Measurements from ENCODE around the gene NDUFA1. TPM values are rescaled to one million over a fixed set of nuclear protein-coding genes. Genes with fewer than 3 reads are reported as not detected.
"Not testable (repeated sequence)": the region's sequence is repeated elsewhere in the genome, so short reads cannot be mapped to it uniquely, and the experiment has no call there.

NDUFA1 gene
- total RNA-seq, 1 experiment from 2014 or later: 181 TPM

DNA sequence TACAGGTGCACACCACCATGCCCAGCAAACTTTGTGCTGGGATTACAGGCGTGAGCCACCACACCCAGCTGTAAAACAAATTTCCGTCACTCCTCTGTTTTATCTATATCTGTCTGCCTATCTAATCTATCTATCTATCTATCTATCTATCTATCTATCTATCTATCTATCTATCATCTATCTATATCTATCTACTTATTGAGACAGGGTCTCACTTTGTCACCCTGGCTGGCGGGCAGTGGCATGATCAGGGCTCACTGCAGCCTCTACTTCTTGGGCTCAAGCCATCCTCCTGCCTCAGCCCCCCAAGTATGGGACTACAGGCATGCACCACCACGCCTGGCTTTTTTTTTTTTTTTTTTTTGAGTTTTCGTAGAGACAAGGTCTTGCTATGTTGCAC lies 44.7 kb downstream of the NDUFA1 start:
- no TSS peak for BruUV-seq (replicated peaks)
- Histone ChIP-seq H2AFZ (no peak overlapping the region), H3K27ac (no peak overlapping the region), H3K36me3 (ENCODE audit: low read depth) (no peaks in the 10 kb centered on the region), H4K20me1 (ENCODE audit: insufficient read depth) (no peaks in the 10 kb centered on the region), H3K79me2 (ENCODE audit: low read depth) (no peaks in the 10 kb centered on the region), H3K4me2 (no peak overlapping the region), H3F3A (ENCODE audit: insufficient read depth, low read depth) (no peaks in the 10 kb centered on the region), H3K9me2 (ENCODE audit: insufficient read depth) (no peaks in the 10 kb centered on the region), H3K9me3 (ENCODE audit: insufficient read depth, low read depth) (no peaks in the 10 kb centered on the region), H3K4me3 (no peak overlapping the region), H3K27me3 (ENCODE audit: insufficient read depth, low read depth) (no peaks in the 10 kb centered on the region), H3K4me1 (replicated peaks; ENCODE audit: insufficient read depth) (no peaks in the 10 kb centered on the region)
- DNase-seq: no peak
- no peak for TF ChIP-seq EZH2 (IDR thresholded peaks at IDR 0.05; ENCODE audit: low read depth)
- TF ChIP-seq, protein P1, sequence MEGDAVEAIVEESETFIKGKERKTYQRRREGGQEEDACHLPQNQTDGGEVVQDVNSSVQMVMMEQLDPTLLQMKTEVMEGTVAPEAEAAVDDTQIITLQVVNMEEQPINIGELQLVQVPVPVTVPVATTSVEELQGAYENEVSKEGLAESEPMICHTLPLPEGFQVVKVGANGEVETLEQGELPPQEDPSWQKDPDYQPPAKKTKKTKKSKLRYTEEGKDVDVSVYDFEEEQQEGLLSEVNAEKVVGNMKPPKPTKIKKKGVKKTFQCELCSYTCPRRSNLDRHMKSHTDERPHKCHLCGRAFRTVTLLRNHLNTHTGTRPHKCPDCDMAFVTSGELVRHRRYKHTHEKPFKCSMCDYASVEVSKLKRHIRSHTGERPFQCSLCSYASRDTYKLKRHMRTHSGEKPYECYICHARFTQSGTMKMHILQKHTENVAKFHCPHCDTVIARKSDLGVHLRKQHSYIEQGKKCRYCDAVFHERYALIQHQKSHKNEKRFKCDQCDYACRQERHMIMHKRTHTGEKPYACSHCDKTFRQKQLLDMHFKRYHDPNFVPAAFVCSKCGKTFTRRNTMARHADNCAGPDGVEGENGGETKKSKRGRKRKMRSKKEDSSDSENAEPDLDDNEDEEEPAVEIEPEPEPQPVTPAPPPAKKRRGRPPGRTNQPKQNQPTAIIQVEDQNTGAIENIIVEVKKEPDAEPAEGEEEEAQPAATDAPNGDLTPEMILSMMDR (conservative IDR thresholded peaks at IDR 0.05): no peak
- intact Hi-C loops (cut with micrococcal nuclease; ENCODE audit: unreplicated experiment): no loop called here
- CTCF ChIA-PET: no interaction called here
- POLR2A ChIA-PET (ENCODE audit: unreplicated experiment): no interaction called here

DNA sequence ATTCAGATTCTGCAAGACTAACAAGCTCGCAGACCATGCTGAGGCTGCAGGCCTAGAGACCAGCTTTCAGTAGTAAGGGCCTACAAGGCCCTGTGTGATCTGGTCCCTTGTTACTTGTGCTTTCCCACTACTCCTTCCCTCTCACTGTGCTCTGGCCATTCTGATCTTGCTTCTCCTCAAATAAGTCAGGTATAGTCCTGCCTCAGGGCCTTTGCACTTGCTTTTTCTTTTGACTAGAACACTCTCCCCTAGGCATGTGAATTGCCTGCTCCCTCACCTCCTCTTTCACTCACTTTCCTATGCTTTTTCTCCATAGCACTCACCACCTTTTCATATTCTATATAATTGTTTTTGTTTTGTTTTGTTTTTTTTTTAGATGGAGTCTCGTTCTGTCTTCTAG lies 46.2 kb downstream of the NDUFA1 start:
- Histone ChIP-seq H3K27me3 (ENCODE audit: insufficient read depth, low read depth) (no peaks in the 10 kb centered on the region), H3K36me3 (ENCODE audit: low read depth) (no peaks in the 10 kb centered on the region), H3K27ac (no peak overlapping the region), H4K20me1 (ENCODE audit: insufficient read depth) (no peaks in the 10 kb centered on the region), H3F3A (ENCODE audit: insufficient read depth, low read depth) (no peaks in the 10 kb centered on the region), H3K4me3 (no peak overlapping the region), H3K9me2 (ENCODE audit: insufficient read depth) (no peaks in the 10 kb centered on the region), H3K4me2 (no peak overlapping the region), H3K4me1 (replicated peaks; ENCODE audit: insufficient read depth) (no peaks in the 10 kb centered on the region), H3K79me2 (ENCODE audit: low read depth) (no peaks in the 10 kb centered on the region), H3K9me3 (ENCODE audit: insufficient read depth, low read depth) (no peaks in the 10 kb centered on the region), H2AFZ (no peak overlapping the region)
- BruUV-seq (replicated peaks): no TSS peak
- ChIA-PET POLR2A (ENCODE audit: unreplicated experiment) (interaction anchor here (0.8 kb wide), 1 partner anchor 1344 kb away, joined by 5 read pairs; no protein-coding TSS in a partner anchor), CTCF (no interaction called here)
- no peak for DNase-seq
- intact Hi-C loops (cut with micrococcal nuclease; ENCODE audit: unreplicated experiment): no loop called here
- TF ChIP-seq, protein P1 (conservative IDR thresholded peaks at IDR 0.05): no peak
- no peak for TF ChIP-seq EZH2 (IDR thresholded peaks at IDR 0.05; ENCODE audit: low read depth)

DNA sequence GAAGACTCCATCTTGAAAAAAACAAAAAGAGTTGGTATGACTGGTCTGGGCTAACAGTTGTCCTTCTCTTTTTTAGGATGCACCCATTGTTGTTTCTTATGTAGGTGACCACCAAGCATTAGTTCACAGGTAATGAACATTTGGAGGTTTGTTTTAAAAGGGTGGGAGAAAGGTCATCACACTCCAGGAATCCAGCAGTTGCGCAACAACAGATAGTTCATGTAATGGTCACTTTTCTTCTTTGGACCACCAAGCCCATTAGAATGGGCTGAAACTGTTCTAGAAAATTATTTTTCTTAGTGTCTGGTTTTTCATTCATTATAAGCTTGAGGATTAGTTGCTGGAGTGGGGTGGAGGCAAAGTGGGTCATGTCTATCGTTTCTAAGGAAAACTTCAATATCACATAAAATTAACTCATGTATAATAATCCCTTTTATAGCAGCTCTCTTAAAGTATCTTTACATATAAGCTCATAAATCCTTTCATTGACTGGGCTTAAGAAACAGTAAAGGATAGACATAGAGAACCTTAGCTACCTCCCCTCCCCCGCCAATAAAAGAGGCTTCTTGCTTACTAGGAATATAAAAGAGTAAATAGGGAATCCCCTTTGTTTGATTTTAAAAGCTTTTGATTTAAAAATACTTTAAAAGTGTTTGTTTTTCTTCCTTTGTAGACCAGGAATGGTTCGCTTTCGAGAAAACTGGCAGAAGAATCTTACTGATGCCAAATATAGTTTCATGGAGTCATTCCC lies 48.4 kb downstream of the NDUFA1 start:
- no peaks in the 10 kb centered on the region for H3K27me3 ChIP-seq (ENCODE audit: insufficient read depth, low read depth)
- no peak overlapping the region for H3K4me2 ChIP-seq
- ChIA-PET POLR2A (ENCODE audit: unreplicated experiment) (interaction anchor here (0.6 kb wide), 1 partner anchor 14 kb away, joined by 3 read pairs; no protein-coding TSS in a partner anchor), CTCF (no interaction called here)
- H3K27ac ChIP-seq: no peak overlapping the region
- TF ChIP-seq, protein P1 (conservative IDR thresholded peaks at IDR 0.05): no peak
- no peak for TF ChIP-seq EZH2 (IDR thresholded peaks at IDR 0.05; ENCODE audit: low read depth)
- H3K9me3 ChIP-seq (ENCODE audit: insufficient read depth, low read depth): no peaks in the 10 kb centered on the region
- no peak overlapping the region for H2AFZ ChIP-seq
- no peak overlapping the region for H3K4me3 ChIP-seq
- intact Hi-C loops (cut with micrococcal nuclease; ENCODE audit: unreplicated experiment): no loop called here
- H3K79me2 ChIP-seq (ENCODE audit: low read depth): no peaks in the 10 kb centered on the region
- no peaks in the 10 kb centered on the region for H3K9me2 ChIP-seq (ENCODE audit: insufficient read depth)
- H4K20me1 ChIP-seq (ENCODE audit: insufficient read depth): no peaks in the 10 kb centered on the region
- 0 out of 2 replicates have a peak, but pooled peaks cover 5% of the 10 kb centered on the region for H3K36me3 ChIP-seq (ENCODE audit: low read depth)
- no peaks in the 10 kb centered on the region for H3K4me1 ChIP-seq (replicated peaks; ENCODE audit: insufficient read depth)
- no peak for DNase-seq
- BruUV-seq (replicated peaks): no TSS peak
- no peaks in the 10 kb centered on the region for H3F3A ChIP-seq (ENCODE audit: insufficient read depth, low read depth)

DNA sequence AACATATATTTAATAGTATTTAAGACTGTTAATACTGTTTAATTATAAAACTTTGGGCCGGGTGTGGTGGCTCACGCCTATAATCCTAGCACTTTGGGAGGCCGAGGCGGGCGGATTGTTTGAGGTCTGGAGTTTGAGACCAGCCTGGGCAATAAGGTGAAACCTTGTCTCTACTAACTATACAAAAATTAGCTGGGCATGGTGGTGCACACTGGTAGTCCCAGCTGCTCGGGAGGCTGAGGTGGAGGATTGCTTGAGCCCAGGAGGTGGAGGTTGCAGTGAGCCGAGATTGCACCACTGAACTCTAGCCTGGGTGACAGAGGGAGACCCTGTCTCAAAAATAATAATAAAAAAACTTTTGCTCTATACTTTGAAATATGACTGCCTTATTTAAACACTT lies 50.8 kb downstream of the NDUFA1 start:
- intact Hi-C loops (cut with micrococcal nuclease; ENCODE audit: unreplicated experiment); CTCF ChIA-PET: not testable (repeated sequence)

More for the DNA sequence above, 50.8 kb downstream of the NDUFA1 start:
- H4K20me1 ChIP-seq (ENCODE audit: insufficient read depth); H3K27ac ChIP-seq; H3K4me2 ChIP-seq; BruUV-seq (replicated peaks); H3K9me3 ChIP-seq (ENCODE audit: insufficient read depth, low read depth); POLR2A ChIA-PET (ENCODE audit: unreplicated experiment); H3K9me2 ChIP-seq (ENCODE audit: insufficient read depth); H2AFZ ChIP-seq; H3K79me2 ChIP-seq (ENCODE audit: low read depth); H3K4me3 ChIP-seq; DNase-seq; H3K4me1 ChIP-seq (replicated peaks; ENCODE audit: insufficient read depth); H3K36me3 ChIP-seq (ENCODE audit: low read depth); H3K27me3 ChIP-seq (ENCODE audit: insufficient read depth, low read depth); H3F3A ChIP-seq (ENCODE audit: insufficient read depth, low read depth): not testable (repeated sequence)

Data from PC-9 (cell line).